IMR-90 (cell line): ENCODE measurements around the gene SURF1.

ENCODE experiments used
- CHD1 ChIP-seq: IDR thresholded peaks from 2 replicates; pipeline ENCODE4 v1.6.1; 2012; ENCODE audit warnings: low read depth, low read length, improper control_type of control experiment
- MAZ ChIP-seq: IDR thresholded peaks from 2 replicates; pipeline ENCODE4 v1.6.1; 2012; ENCODE audit warnings: low read depth, mild to moderate bottlenecking, low read length, improper control_type of control experiment, moderate library complexity, borderline replicate concordance
- MXI1 ChIP-seq: IDR thresholded peaks from 2 replicates; pipeline ENCODE4 v1.6.1; 2012; ENCODE audit warnings: low read depth, mild to moderate bottlenecking, low read length, moderate library complexity, borderline replicate concordance
- RAD21 ChIP-seq: IDR thresholded peaks from 2 replicates; pipeline ENCODE4 v1.6.1; 2012; ENCODE audit warnings: low read length, improper control_type of control experiment
- TF ChIP-seq, protein P1 (sequence below): conservative IDR thresholded peaks from 2 replicates; pipeline ENCODE4 v1.5.1; 2012; ENCODE audit warnings: mild to moderate bottlenecking, low read depth, low read length, improper control_type of control experiment
- TF ChIP-seq, protein P2 (sequence below): fragments of 150-350 bp; IDR thresholded peaks from 2 replicates; pipeline ENCODE4 v1.6.1; 2016; ENCODE audit warnings: low read depth, mild to moderate bottlenecking, low read length, moderate library complexity, borderline replicate concordance

DNA sequence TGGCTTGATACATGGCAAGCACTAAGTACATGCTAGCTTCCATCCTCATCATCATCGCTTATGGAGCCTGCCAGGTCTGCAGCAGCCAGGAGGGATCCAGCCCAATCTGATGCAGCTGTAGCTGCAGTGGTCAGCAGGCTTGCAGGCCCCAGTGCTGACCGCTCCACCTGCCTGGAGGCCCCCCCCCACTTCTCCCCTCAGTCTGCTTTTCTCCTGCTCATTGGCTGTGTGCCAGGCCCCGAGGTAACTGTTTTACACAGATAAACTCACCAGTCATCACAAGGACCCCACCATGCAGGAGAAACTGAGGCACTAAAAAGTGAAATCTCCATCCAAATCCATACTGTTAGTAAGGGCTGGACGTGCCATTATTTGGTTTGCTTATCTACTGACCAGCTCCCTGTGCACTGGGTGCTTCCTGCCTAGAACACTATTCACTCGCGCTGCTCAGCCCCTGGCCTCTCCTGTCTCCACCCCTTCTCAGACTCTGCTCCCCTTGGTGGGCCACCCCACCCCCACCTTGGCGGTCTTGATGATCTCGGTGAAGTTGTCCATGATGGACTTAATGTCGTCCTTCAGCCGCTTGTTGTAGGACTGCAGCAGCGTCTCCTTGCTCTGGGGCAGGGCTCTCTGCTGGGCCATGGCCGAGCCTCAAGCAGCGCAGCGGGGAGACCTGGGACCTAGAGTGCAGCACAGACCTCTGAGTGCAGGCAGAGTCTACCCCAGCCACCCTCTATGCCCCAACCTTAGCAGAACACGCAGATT, 10.1 kb downstream of the SURF1 start:
- TF ChIP-seq, protein P1, sequence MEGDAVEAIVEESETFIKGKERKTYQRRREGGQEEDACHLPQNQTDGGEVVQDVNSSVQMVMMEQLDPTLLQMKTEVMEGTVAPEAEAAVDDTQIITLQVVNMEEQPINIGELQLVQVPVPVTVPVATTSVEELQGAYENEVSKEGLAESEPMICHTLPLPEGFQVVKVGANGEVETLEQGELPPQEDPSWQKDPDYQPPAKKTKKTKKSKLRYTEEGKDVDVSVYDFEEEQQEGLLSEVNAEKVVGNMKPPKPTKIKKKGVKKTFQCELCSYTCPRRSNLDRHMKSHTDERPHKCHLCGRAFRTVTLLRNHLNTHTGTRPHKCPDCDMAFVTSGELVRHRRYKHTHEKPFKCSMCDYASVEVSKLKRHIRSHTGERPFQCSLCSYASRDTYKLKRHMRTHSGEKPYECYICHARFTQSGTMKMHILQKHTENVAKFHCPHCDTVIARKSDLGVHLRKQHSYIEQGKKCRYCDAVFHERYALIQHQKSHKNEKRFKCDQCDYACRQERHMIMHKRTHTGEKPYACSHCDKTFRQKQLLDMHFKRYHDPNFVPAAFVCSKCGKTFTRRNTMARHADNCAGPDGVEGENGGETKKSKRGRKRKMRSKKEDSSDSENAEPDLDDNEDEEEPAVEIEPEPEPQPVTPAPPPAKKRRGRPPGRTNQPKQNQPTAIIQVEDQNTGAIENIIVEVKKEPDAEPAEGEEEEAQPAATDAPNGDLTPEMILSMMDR, result no peak
- TF ChIP-seq MAZ (no peak), RAD21 (no peak), CHD1 (no peak), MXI1 (no peak)
- TF ChIP-seq, protein P2, sequence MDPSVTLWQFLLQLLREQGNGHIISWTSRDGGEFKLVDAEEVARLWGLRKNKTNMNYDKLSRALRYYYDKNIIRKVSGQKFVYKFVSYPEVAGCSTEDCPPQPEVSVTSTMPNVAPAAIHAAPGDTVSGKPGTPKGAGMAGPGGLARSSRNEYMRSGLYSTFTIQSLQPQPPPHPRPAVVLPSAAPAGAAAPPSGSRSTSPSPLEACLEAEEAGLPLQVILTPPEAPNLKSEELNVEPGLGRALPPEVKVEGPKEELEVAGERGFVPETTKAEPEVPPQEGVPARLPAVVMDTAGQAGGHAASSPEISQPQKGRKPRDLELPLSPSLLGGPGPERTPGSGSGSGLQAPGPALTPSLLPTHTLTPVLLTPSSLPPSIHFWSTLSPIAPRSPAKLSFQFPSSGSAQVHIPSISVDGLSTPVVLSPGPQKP, result no peak
